Hematopoietic multipotent progenitor cell treated with erythropoietin and hydrocortisone succinate and interleukin-3 and kit ligand, for 17 days (in vitro differentiated cells): ENCODE results near the gene MIEF2.
"Not testable (repeated sequence)": the region's sequence is repeated elsewhere in the genome, so short reads cannot be mapped to it uniquely, and the experiment has no call there.

Experiments
- DNase-seq: peaks from one replicate; pipeline ENCODE4 v3.0.0-alpha.2; 2015; ENCODE audit warnings: low spot score

Gene MIEF2

DNA sequence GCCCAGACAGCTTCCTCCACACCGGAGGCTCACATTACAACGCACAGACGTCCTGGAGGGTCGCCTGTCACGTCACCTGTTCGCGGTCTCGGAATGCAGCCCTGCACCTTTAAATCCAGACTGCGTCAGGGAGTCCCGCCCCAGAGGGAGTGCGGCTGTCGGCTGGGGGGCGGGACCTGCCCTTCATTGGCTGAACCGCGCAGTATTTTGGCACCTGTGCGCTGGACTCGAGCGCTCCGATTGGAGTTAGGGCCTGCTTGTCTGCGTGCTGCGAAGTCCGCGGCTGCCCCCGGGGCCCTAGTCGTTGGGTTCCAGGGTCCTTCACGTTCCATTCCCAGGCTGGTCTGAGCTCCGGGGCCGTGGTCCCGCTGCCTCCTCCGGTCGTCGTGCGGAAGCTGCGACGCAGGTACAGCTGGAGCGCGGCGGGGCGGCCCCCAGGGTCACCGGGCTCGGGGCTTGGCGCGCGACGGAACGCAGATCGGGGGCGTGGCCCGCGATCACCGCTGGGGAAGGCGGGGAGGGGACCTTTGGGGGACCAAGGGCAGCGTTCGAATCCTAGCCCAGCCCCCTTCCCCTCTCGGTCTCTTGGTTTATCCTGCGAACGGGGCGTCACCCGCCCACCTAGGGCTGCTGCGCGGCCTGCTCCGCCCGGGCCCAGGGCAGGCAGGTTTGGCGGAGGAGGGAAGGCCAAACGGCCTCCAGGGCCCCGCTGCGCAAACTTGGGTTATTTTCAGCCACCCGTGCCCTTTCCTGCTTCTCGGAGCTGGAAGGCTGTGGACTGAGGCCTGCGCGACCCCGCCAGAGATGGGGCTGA, at the start of gene MIEF2:
MIEF2 (plus strand) TSS at position 331 of the 814 bp plus-strand sequence. CDS start 2,059 bp downstream, outside the sequence.
- peak; percentile 92 for DNase-seq

DNA sequence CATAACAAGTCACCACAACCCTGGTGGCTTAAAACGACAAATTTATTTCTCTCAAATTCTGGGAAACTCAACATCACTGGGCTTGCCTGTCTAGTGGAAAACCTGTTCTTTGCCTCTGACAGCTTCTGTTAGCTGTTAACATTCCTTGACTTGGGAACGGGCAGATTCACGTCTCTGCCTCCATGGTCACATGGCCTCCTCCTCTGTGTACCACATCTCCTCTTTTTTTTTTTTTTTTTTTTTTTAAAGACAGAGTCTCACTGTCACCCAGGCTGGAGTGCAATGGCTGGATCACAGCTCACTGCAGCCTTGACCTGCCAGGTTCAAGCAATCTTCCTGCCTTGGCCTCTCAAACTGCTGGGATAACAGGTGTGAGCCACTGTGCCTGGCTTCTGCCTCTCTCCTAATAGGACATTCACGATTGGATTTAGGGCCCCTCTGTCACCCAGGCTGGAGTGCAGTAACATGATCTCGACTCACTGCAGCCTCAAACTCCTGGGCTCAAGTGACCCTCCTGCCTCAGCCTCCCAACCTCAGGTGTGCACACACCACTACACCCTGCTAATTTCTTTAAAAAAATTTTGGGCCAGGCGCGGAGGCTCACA, 46.7 kb upstream of the MIEF2 start:
- no peak for DNase-seq

GRCh38 chr17:18216906-18217305, 43.6 kb upstream of the MIEF2 start:
- not testable (repeated sequence) for DNase-seq

DNA sequence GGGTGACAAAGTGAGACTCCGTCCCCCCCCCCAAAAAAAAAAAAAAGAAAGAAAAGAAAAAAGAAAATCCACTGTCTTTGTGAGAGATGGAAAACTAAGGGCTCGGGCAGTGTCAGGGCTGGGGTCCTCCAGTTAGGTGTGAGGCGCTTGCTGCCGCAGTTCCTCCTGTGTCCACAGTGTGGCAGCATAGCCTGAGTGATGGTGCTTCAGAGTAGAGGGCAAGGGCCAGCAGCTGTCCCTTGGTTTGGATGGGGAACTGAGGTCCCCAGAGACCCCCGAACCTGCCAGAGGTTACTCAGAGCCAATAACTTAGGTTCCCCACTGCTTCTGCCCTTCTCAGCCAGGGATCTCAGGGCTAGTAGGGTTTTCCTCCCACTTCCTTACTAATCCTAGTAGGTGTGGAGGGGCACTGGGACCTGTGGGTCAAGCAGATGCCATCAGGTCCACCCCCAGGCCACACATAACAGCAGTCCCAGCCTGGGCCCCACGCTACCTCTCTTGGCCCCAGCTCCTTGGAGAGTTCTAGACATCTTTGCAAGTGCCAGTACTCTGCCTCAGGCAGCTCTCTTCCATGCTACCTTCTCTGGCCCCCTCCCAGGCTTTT, 42.9 kb upstream of the MIEF2 start:
- peak; percentile 72 for DNase-seq

DNA sequence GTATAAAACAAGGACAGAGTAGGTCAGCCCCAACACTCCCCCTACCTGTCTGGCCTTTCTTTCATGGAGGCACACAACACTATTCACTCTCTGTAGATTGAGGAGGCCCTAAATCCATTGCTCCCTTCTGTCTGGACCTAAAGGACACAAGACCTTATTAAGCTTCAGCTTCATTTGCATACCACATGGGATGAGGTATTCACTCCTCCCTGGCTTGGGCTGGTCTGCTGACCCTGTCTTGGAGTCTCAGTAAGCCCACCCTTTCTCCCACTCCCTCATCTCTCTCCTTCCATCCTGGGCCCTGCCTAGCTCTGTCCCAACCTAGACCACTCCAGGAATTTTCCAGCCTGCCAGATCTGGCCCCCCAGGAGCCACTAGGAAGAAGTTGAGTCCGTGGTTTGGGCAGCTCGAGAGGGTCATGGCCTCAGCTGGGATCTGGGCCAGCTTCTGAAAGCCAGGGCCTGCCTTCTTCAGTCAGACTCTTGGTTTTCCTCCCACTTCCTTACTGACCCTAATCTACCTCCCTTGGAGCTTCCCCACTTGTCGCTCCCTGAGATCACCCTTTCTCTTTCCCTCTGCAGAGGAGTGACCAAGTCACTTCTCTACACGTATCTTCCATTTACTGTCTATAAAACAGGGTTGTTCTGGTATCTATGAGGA, 41.6 kb upstream of the MIEF2 start:
- DNase-seq: no peak

- no peak for DNase-seq
Measured at GRCh38 chr17:18224053-18224386, 36.4 kb upstream of the MIEF2 start.

DNA sequence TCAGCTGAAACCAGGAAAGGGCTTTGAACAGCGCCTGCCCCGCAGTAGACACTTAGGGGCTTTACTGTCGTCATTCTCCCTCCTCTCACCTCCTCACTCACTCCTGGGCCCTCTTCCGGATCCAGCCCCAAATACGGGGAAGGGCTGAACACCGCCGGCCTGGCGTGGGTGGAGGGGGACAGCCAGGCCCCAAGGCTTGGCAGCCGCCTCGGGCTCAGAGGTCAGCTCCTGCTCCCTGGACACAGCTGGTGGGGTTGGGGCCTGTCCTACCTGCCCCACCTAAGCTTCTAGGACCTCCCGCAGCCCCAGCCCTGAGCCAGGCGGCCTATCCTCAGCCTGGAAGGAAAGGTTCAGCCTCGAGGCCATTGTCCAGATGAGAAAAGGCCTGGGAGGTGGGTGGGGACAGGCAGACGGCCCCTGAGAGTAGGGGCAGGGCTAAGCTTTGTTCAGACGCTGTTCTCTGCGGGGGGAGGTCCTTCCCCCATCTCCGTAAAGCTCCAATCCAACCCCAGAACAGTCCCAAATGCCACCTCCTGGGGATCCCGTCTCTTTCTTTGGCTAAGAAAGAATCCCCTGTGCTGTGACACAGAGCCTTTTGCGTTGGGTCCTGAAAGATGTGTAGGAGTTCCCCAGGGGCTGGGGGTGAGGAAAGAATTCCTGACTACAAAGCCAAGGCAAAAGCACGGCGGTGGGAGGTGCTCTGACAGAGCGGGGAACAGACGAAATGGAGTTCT, 35.9 kb upstream of the MIEF2 start:
- peak; percentile 8 for DNase-seq

GRCh38 chr17:18225121-18225641, 35.3 kb upstream of the MIEF2 start, which contains the start of gene LLGL1:
Gene LLGL1, plus strand, starts transcription at chr17:18225635. Its CDS starts 48 bp downstream, at chr17:18225683.
- DNase-seq: peak; percentile 83

DNA sequence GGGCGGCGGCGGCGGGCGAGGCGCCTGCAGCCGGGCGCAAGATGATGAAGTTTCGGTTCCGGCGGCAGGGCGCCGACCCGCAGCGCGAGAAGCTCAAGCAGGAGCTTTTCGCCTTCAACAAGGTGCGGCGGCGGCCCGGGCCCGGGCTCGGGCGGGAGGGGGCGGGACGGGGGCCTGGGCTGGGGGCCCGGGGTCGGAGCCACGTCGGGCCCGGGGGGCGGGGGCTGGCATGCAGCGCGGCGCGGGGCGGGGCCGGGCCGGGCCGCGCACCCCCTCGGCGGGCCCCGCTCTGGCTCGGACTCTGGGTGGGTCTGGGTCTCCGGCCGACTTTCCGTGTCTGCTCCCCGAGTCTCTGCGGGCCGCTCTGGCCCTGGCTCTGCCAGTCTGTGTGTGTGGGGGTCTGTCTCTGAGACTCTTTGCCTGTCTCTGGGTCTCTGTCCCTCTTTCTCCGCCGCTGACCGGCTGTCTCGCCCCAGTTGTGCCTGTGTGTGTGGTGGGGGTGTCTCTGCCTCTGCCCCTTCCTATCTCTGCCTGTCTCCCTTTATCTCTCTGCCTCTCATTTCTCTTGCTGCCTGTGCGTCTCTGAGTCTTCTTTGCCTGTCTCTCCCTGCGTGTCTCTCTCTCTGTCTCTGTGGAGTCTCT, 34.7 kb upstream of the MIEF2 start:
- DNase-seq: peak; percentile 11

GRCh38 chr17:18226284-18226945, 34.0 kb upstream of the MIEF2 start:
- no peak for DNase-seq

- DNase-seq: no peak
Measured at GRCh38 chr17:18227635-18228034, 32.8 kb upstream of the MIEF2 start.

DNA sequence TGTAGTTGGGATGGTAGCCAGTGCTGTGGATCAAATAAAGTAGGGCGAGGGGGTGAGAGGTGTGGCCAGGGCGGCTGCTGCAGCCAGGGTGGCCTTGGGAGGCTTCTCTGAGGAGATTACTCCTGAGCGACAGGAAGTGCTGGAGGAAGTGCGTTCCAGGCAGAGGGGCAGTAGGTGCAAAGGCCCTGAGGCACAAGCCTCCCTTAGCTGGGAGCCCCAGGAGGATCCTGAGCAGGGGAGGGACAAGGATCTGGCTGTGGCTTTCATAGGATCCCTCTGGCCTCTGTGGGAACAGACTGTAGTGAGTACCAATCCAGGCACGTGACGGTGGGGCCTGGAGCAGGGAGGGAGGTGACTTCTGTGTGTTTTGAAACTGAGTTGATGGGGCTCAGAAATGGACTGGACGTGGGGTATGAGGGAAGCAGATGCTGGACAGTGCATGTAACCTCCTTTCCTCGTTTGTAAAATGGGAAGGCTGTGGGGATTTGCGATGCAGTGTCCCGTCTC, 32.2 kb upstream of the MIEF2 start:
- DNase-seq: no peak

GRCh38 chr17:18229254-18229653, 31.2 kb upstream of the MIEF2 start:
- DNase-seq: no peak

GRCh38 chr17:18229771-18230170, 30.7 kb upstream of the MIEF2 start:
- no peak for DNase-seq

- DNase-seq: no peak
Measured at GRCh38 chr17:18230288-18231141, 29.9 kb upstream of the MIEF2 start.

DNA sequence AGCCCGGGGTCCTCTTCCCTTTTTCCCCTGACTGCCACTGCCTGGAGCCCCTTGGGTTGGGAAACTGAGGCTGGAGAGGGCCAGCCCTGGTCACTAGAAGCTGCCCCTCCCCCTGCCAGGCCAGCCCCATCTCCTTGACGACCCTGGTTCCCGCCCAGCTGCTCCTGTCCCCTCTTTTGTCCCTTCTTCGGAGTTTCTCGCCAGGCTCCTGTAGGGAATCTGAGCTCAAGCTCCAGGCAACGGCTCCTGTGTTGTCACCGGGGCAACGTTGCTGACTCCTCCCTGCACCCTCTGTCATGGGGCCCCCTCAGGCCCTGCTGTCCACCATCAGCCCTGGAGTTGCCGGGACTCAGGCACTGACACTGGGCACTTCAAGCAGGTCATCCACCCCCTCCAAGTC, 29.3 kb upstream of the MIEF2 start:
- DNase-seq: no peak

GRCh38 chr17:18233803-18234518, 26.5 kb upstream of the MIEF2 start:
- DNase-seq: no peak

DNA sequence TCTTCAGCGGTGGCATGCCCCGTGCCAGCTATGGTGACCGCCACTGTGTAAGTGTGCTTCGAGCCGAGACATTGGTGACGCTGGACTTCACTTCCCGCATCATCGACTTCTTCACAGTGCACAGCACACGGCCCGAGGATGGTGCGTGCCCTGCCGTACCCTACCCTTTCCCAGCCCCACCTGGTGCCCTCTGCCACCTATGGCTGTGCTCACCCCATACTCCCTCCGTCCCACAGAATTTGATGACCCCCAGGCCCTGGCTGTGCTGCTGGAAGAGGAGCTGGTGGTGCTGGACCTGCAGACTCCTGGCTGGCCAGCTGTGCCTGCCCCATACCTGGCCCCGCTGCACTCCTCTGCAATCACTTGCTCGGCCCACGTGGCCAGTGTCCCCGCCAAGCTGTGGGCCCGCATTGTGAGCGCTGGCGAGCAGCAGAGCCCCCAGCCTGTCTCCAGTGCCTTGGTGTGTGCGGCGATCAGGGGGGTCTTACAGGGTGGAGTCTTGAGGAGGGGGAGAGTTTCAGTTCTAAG, 25.5 kb upstream of the MIEF2 start:
- no peak for DNase-seq
